Loucy (cell line): ENCODE data around the gene ADAMTS15.

Experiments used
- H2AFZ ChIP-seq: fragments of 200-600 bp; sonication (generic); 2 replicates; pipeline ENCODE4 v1.6.0; 2016; ENCODE audit warnings: antibody characterized with exemption, mild to moderate bottlenecking, low read length, moderate library complexity
- H3F3A ChIP-seq: fragments of 200-600 bp; 2 replicates; pipeline ENCODE4 v1.6.0; 2016; ENCODE audit warnings: antibody characterized with exemption, low read depth, mild to moderate bottlenecking
- H3K27me3 ChIP-seq: fragments of 200-600 bp; sonication (generic); 2 replicates; pipeline ENCODE4 v1.6.1; 2014; ENCODE audit warnings: low read length, mild to moderate bottlenecking; ENCODE audit not compliant: insufficient read depth, poor library complexity, severe bottlenecking
- H3K36me3 ChIP-seq: fragments of 200-600 bp; sonication (generic); 2 replicates; pipeline ENCODE4 v1.6.1; 2016; ENCODE audit warnings: low read length; ENCODE audit not compliant: insufficient read depth
- H3K4me1 ChIP-seq: fragments of 200-600 bp; sonication (generic); 2 replicates; pipeline ENCODE4 v1.5.1; 2014; ENCODE audit warnings: low read length, mild to moderate bottlenecking; ENCODE audit not compliant: insufficient read depth, poor library complexity, severe bottlenecking
- H3K4me2 ChIP-seq: fragments of 200-600 bp; sonication (generic); 2 replicates; pipeline ENCODE4 v1.6.0; 2014; ENCODE audit warnings: antibody characterized with exemption, low read length, low read depth, mild to moderate bottlenecking; ENCODE audit not compliant: poor library complexity, severe bottlenecking
- H3K4me3 ChIP-seq: fragments of 200-600 bp; sonication (generic); 2 replicates; pipeline ENCODE4 v1.5.1; 2014; ENCODE audit warnings: low read length, mild to moderate bottlenecking, mixed read lengths; ENCODE audit not compliant: poor library complexity, severe bottlenecking
- H3K79me2 ChIP-seq: fragments of 200-600 bp; sonication (generic); 2 replicates; pipeline ENCODE4 v1.6.1; 2014; ENCODE audit warnings: low read length; ENCODE audit not compliant: insufficient read depth
- H3K9ac ChIP-seq: fragments of 200-600 bp; sonication (generic); 2 replicates; pipeline ENCODE4 v1.6.0; 2014; ENCODE audit warnings: mild to moderate bottlenecking, low read depth, low read length, moderate library complexity; ENCODE audit not compliant: poor library complexity, severe bottlenecking
- H3K9me2 ChIP-seq: fragments of 200-600 bp; sonication (generic); replicated peaks from 2 replicates; pipeline ENCODE4 v1.6.1; 2016; ENCODE audit warnings: low read depth, low read length, mixed read lengths
- H3K9me3 ChIP-seq: fragments of 200-600 bp; sonication (generic); 2 replicates; pipeline ENCODE4 v1.6.1; 2014; ENCODE audit warnings: mild to moderate bottlenecking, antibody characterized with exemption, low read length, low read depth; ENCODE audit not compliant: insufficient read depth
- H4K20me1 ChIP-seq: fragments of 200-600 bp; sonication (generic); 2 replicates; pipeline ENCODE4 v1.6.0; 2014; ENCODE audit warnings: antibody characterized with exemption, low read length, mild to moderate bottlenecking; ENCODE audit not compliant: insufficient read depth, poor library complexity, severe bottlenecking
- EZH2phosphoT487 ChIP-seq: fragments of 200-600 bp; IDR thresholded peaks from 2 replicates; pipeline ENCODE4 v1.6.1; 2018; ENCODE audit warnings: antibody characterized with exemption, mild to moderate bottlenecking, moderate library complexity, borderline replicate concordance
- TF ChIP-seq, protein P1 (sequence below): fragments of 200-600 bp; sonication (generic); conservative IDR thresholded peaks from 2 replicates; pipeline ENCODE4 v1.5.1; 2014; ENCODE audit warnings: mild to moderate bottlenecking, antibody characterized with exemption, low read length

Gene ADAMTS15

GRCh38 chr11:130448416-130449309, at the start of gene ADAMTS15:
ADAMTS15 (plus strand) TSS chr11:130448645; CDS start chr11:130448974, 329 bp downstream.
- Histone ChIP-seq H4K20me1 (no peaks in the 10 kb centered on the region), H3K79me2 (no peaks in the 10 kb centered on the region), H3K9ac (no peak within 1 kb of the TSS), H2AFZ (no peak within 1 kb of the TSS), H3K4me3 (no peak within 1 kb of the TSS), H3K9me3 (no peaks in the 10 kb centered on the region), H3K36me3 (no peaks in the 10 kb centered on the region), H3K4me2 (no peak within 1 kb of the TSS), H3K27me3 (no peaks in the 10 kb centered on the region), H3K9me2 (no peaks in the 10 kb centered on the region), H3F3A (no peaks in the 10 kb centered on the region), H3K4me1 (no peaks in the 10 kb centered on the region)
- TF ChIP-seq, protein P1, sequence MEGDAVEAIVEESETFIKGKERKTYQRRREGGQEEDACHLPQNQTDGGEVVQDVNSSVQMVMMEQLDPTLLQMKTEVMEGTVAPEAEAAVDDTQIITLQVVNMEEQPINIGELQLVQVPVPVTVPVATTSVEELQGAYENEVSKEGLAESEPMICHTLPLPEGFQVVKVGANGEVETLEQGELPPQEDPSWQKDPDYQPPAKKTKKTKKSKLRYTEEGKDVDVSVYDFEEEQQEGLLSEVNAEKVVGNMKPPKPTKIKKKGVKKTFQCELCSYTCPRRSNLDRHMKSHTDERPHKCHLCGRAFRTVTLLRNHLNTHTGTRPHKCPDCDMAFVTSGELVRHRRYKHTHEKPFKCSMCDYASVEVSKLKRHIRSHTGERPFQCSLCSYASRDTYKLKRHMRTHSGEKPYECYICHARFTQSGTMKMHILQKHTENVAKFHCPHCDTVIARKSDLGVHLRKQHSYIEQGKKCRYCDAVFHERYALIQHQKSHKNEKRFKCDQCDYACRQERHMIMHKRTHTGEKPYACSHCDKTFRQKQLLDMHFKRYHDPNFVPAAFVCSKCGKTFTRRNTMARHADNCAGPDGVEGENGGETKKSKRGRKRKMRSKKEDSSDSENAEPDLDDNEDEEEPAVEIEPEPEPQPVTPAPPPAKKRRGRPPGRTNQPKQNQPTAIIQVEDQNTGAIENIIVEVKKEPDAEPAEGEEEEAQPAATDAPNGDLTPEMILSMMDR: no peak
- no peak for TF ChIP-seq EZH2phosphoT487

- no peak overlapping the region for H3K4me3 ChIP-seq
- H3F3A ChIP-seq: no peaks in the 10 kb centered on the region
- no peaks in the 10 kb centered on the region for H3K9me3 ChIP-seq
- H3K4me1 ChIP-seq: no peaks in the 10 kb centered on the region
- H3K27me3 ChIP-seq: no peaks in the 10 kb centered on the region
- no peak overlapping the region for H2AFZ ChIP-seq
- no peaks in the 10 kb centered on the region for H3K79me2 ChIP-seq
- H3K36me3 ChIP-seq: no peaks in the 10 kb centered on the region
- no peak overlapping the region for H3K9ac ChIP-seq
- no peaks in the 10 kb centered on the region for H4K20me1 ChIP-seq
- H3K9me2 ChIP-seq: no peaks in the 10 kb centered on the region
- no peak overlapping the region for H3K4me2 ChIP-seq
- TF ChIP-seq, protein P1: no peak
- no peak for TF ChIP-seq EZH2phosphoT487
Observed at GRCh38 chr11:130399196-130399595, 49.2 kb upstream of the ADAMTS15 start.

DNA sequence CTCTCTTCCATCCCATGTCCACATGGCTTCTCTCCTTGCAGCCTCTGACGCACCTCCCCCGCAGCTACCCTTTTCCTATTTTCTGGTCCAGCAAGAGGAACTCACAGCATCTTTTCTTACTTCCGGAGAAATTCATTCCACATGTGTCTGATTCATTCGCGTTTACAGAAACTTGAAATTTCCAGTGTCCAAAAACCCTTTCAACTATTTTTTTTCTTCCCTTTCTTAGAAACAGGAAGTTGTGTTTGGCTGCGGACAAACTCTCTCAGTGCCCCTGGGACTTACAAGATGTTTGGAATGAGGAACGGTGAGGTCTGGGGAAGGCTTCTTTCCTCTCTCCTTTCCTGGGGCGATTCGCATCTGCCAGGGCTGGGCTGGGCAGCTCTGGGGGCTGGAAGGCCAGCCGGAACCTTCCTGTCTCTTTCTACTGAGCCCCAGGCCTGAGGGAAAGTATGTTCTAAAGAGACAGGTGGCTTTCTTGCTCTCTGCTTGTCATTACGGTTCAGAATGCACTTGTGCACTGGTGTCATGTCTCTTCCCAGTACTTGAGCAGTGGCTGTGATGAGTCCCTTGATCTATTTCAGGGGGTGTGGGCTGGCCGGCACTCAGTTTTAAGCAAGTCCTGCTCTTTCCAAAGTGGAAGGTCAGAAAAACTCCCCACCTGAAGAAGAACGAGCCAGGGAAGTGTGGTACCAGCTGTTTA, 47.5 kb upstream of the ADAMTS15 start:
- H3K9me3 ChIP-seq: no peaks in the 10 kb centered on the region
- no peak overlapping the region for H3K4me2 ChIP-seq
- H3K9me2 ChIP-seq: no peaks in the 10 kb centered on the region
- no peaks in the 10 kb centered on the region for H3F3A ChIP-seq
- no peaks in the 10 kb centered on the region for H3K4me1 ChIP-seq
- no peak overlapping the region for H3K9ac ChIP-seq
- H3K4me3 ChIP-seq: no peak overlapping the region
- H3K79me2 ChIP-seq: no peaks in the 10 kb centered on the region
- TF ChIP-seq, protein P1: no peak
- no peak for TF ChIP-seq EZH2phosphoT487
- no peaks in the 10 kb centered on the region for H3K27me3 ChIP-seq
- no peaks in the 10 kb centered on the region for H3K36me3 ChIP-seq
- H4K20me1 ChIP-seq: no peaks in the 10 kb centered on the region
- H2AFZ ChIP-seq: no peak overlapping the region
